K562 (cell line): Measurements from ENCODE around the gene MEGF10. TPM values are rescaled to one million over a fixed set of nuclear protein-coding genes. Genes with fewer than 3 reads are reported as not detected.

ENCODE experiments used
- CBFA2T3 ChIP-seq: fragments of 450-650 bp; IDR thresholded peaks from 2 replicates; pipeline ENCODE4 v1.6.1; 2017
- CXXC5 ChIP-seq: fragments of 250-450 bp; sonication (Bioruptor Pico); IDR thresholded peaks from 2 replicates; pipeline ENCODE4 v1.8.0; 2022; ENCODE audit warnings: inconsistent platforms, mild to moderate bottlenecking, moderate library complexity
- FOXK1 ChIP-seq: sonication (generic); formaldehyde crosslinking; IDR thresholded peaks from 2 replicates; pipeline ENCODE4 v1.8.0; 2022; ENCODE audit warnings: missing genetic modification reagents, mild to moderate bottlenecking, borderline replicate concordance
- HDAC6 ChIP-seq: IDR thresholded peaks from 2 replicates; pipeline ENCODE4 v1.6.1; 2012; ENCODE audit warnings: low read depth, mild to moderate bottlenecking, control low read depth, inconsistent platforms, low read length, moderate library complexity
- HNRNPUL1 ChIP-seq: fragments of 200-400 bp; formaldehyde crosslinking; IDR thresholded peaks from 2 replicates; pipeline ENCODE4 v1.6.1; 2017; ENCODE audit warnings: low read length
- KAT8 ChIP-seq: fragments of 450-650 bp; IDR thresholded peaks from 2 replicates; pipeline ENCODE4 v1.6.1; 2016; ENCODE audit warnings: low read depth, mild to moderate bottlenecking
- NFIX ChIP-seq: fragments of 250-450 bp; sonication (Bioruptor Pico); IDR thresholded peaks from 2 replicates; pipeline ENCODE4 v1.4.0; 2020; ENCODE audit warnings: low read depth, mild to moderate bottlenecking, moderate library complexity
- SAFB ChIP-seq: fragments of 200-400 bp; formaldehyde crosslinking; IDR thresholded peaks from 2 replicates; pipeline ENCODE4 v1.6.1; 2017; ENCODE audit warnings: low read depth, low read length, borderline replicate concordance
- SIX5 ChIP-seq, 2 experiments: IDR thresholded peaks; 2 replicates each; pipeline ENCODE4 v1.6.1; 2011; ENCODE audit warnings: low read length in 2 of 2, borderline replicate concordance in 1 of 2, low read depth in 1 of 2, mild to moderate bottlenecking in 1 of 2, moderate library complexity in 1 of 2; ENCODE audit not compliant: insufficient read depth in 1 of 2
- SREBF2 ChIP-seq: sonication (generic); formaldehyde crosslinking; IDR thresholded peaks from 2 replicates; pipeline ENCODE4 v1.4.0; 2020; ENCODE audit warnings: mild to moderate bottlenecking, missing genetic modification reagents
- TBP ChIP-seq: optimal IDR thresholded peaks from 2 replicates; pipeline ENCODE3; 2011; ENCODE audit warnings: low read depth, low read length, improper control_type of control experiment
- ZBED1 ChIP-seq: IDR thresholded peaks from 2 replicates; pipeline ENCODE4 v1.6.1; 2014
- ZNF561 ChIP-seq: fragments of 450-650 bp; formaldehyde crosslinking; conservative IDR thresholded peaks from 2 replicates; pipeline ENCODE4 v1.4.0; 2020; ENCODE audit warnings: mild to moderate bottlenecking, moderate library complexity
- polyA plus RNA-seq, 8 experiments: library from polyadenylated mRNA; depleted of rRNA in 4 of 8; stranded (reverse) in 5 of 8; unstranded in 3 of 8; fragments of >200 nt; fragmentation: Nextera tagmentation in 2 of 8; fragmentation: Illumina TruSeq in 1 of 8; extraction: Ambion mirVana in 2 of 8; extraction: Trizol in 1 of 8; gene quantifications; 2 replicates each; pipeline versions ENCODE4 v1.2.1 to v1.2.3, GENCODE V29; 2011 to 2014; ENCODE audit warnings: inconsistent platforms in 1 of 8, missing spikeins in 1 of 8
- total RNA-seq, 7 experiments: library from RNA; depleted of rRNA in 6 of 7; stranded (reverse); fragments of >200 nt in 6 of 7; fragmentation: Illumina TruSeq in 2 of 7; extraction: Trizol in 2 of 7; gene quantifications; 2 replicates each; pipeline versions ENCODE4 v1.2.1 to v1.2.3, GENCODE V29; 2011 to 2021; ENCODE audit warnings: low replicate concordance in 1 of 7
- TF ChIP-seq, protein P1 (sequence below): fragments of 450-650 bp; IDR thresholded peaks from 2 replicates; pipeline ENCODE4 v1.6.1; 2017; ENCODE audit warnings: antibody characterized with exemption, mild to moderate bottlenecking

The MEGF10 gene
- total and polyA plus RNA-seq, 9 of the 15 experiments (the other 6 are each of a cell fraction or from before 2014, with no cell fraction given): 0.07 TPM; not detected in 8

DNA sequence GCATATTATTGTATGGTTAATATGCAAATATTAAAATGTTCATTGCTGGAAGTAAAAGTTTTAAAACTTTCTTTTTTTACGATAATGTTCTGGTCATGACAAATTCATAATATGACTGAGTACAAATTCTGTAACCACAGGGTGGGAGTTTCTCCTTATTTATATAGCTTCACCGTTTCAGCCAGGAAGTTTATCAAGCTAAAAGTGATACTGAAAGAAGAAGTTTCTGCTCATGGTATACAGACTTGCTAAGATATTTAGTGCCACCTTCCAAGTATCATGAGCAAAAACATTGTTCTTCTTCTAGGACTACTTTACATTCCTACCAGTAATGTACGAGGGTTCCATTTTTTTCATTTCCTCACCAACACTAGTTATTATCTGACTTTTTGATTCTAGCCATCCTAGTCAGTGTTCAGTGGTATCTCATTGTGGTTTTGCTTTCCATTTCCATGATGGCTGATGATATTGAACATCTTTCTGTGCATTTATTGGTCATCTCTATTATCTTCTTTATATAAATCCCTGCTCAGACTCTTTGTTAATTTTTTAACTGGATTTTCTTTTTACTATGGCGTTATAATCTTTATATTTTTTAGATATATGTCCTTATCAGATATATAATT lies 132.7 kb downstream of the MEGF10 start (continued):
- TF ChIP-seq, protein P1, sequence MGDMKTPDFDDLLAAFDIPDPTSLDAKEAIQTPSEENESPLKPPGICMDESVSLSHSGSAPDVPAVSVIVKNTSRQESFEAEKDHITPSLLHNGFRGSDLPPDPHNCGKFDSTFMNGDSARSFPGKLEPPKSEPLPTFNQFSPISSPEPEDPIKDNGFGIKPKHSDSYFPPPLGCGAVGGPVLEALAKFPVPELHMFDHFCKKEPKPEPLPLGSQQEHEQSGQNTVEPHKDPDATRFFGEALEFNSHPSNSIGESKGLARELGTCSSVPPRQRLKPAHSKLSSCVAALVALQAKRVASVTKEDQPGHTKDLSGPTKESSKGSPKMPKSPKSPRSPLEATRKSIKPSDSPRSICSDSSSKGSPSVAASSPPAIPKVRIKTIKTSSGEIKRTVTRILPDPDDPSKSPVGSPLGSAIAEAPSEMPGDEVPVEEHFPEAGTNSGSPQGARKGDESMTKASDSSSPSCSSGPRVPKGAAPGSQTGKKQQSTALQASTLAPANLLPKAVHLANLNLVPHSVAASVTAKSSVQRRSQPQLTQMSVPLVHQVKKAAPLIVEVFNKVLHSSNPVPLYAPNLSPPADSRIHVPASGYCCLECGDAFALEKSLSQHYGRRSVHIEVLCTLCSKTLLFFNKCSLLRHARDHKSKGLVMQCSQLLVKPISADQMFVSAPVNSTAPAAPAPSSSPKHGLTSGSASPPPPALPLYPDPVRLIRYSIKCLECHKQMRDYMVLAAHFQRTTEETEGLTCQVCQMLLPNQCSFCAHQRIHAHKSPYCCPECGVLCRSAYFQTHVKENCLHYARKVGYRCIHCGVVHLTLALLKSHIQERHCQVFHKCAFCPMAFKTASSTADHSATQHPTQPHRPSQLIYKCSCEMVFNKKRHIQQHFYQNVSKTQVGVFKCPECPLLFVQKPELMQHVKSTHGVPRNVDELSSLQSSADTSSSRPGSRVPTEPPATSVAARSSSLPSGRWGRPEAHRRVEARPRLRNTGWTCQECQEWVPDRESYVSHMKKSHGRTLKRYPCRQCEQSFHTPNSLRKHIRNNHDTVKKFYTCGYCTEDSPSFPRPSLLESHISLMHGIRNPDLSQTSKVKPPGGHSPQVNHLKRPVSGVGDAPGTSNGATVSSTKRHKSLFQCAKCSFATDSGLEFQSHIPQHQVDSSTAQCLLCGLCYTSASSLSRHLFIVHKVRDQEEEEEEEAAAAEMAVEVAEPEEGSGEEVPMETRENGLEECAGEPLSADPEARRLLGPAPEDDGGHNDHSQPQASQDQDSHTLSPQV: no peak
- TF ChIP-seq FOXK1 (CRISPR knock-in tag) (no peak), CBFA2T3 (no peak), CXXC5 (no peak), TBP (no peak), HDAC6 (no peak), NFIX (no peak), ZNF561 (CRISPR knock-in tag) (no peak), SREBF2 (CRISPR knock-in tag) (no peak), SAFB (no peak), ZBED1 (no peak), SIX5 (IDR thresholded peaks at IDR 0.05; ENCODE audit: borderline replicate concordance in 1 of 2, insufficient read depth in 1 of 2, low read depth in 1 of 2, low read length in 2 of 2) (no peak), KAT8 (no peak), HNRNPUL1 (no peak)
- TF ChIP-seq, all 486 proteins: peak for 0
